Amniotic stem cell (primary cell): ENCODE data around the gene MYORG.

Experiments
- DNase-seq: peaks from one replicate; lab custom pipeline; 2025; lab: John Stamatoyannopoulos, UW

The MYORG gene

GRCh38 chr9:34384368-34385165 lies 7.9 kb upstream of the MYORG start:
- DNase-seq = no peak

DNA sequence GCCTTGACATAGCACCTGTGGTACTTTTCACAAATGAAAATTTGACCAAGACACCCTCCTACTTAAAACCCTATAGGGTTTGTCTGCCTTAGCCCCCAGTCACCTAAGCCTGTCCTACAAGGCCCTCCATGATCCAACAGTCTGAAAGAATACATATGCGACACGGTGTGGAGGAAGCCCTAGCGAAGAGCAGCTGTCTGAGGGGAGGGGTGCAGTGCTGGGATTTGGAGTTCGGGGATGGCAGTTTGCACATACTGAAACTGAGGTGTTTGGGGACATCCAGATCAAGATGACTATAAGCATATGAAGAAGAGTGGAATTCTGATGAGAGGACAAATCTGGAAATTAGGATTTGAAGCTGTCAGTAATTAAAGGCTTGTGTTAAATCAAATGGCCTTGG lies 7.2 kb upstream of the MYORG start:
- no peak for DNase-seq

- no peak for DNase-seq
Measured at GRCh38 chr9:34382879-34383278, 6.2 kb upstream of the MYORG start.

DNA sequence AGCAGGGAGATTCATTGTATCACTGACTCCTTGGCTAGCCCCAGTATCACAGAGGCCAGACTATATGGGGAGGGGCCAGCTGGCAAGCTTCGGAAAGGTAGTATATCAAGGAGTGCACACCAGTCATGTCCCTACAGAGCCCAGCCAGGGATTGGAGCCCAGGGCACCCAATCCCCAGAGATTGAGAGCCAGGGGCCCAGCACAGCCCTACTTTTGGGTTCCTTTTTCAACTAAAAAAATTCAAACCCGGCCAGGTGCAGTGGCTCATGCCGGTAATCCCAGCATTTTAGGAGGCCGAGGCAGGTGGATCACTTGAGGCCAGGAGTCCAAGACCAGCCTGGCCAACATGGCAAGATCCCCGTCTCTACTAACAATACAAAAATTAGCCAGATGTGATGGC lies 5.4 kb upstream of the MYORG start:
- DNase-seq = no peak

DNA sequence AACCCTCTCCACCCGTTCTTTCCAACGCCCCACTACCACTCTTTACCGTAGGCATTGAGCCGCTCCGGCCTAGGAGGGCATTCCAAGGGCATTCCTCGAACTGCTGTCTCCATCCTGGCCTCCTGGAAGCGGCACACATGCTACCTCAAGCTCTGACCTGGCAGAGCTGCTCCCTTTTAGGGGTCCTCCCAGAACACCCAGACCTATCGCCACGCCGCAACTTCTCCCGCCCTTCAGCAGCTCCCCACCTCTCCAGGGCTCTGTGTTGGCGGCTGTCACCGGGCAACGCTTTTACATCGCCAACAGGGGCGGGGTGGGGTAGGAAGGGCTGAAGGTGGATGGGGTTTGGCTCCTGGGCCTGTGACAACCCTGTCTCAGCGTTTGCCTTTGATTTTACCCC lies 4.6 kb upstream of the MYORG start:
- no peak for DNase-seq

DNA sequence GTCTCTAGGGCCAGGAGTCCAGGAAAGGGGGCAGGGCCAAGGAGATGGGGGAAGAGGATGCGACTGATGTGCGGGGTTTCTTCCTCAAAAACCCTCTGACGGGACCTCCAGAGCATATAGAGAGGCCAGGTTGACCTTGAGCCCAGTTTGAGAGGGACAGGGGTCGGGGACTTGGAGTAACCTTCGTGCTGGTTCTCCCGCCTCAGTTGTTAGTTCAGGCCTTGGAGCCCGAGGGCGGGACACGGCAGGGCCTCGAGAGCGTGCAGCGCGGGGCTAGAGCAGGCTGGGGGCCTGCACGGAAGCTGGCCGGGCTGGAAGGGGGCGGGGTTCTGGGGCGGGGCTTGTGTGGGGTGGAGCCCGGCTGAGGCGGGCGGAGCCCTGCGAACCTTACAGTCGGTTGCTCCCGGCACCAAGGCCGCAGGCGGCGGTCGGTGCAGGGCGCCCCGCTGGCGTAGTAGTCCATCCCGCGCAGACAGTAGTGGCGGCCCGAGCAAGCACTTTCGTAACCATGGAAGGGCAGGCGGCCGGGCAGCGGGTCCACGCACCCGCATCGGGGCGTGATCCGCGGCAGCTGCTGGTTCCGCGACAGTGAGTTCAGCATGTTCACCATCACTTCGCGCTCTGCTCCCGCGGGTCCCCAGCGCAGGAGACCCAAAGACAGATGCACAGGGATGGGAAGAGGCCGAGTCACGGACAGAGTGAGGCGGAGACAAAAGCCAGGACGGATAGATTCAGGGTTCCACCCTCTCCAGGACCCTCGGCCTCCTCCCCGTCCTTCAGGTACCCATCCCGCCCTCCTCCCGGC lies 4.0 kb upstream of the MYORG start:
- peak; percentile 23 for DNase-seq

- no peak for DNase-seq
Measured at GRCh38 chr9:34380034-34380510, 3.4 kb upstream of the MYORG start.

DNA sequence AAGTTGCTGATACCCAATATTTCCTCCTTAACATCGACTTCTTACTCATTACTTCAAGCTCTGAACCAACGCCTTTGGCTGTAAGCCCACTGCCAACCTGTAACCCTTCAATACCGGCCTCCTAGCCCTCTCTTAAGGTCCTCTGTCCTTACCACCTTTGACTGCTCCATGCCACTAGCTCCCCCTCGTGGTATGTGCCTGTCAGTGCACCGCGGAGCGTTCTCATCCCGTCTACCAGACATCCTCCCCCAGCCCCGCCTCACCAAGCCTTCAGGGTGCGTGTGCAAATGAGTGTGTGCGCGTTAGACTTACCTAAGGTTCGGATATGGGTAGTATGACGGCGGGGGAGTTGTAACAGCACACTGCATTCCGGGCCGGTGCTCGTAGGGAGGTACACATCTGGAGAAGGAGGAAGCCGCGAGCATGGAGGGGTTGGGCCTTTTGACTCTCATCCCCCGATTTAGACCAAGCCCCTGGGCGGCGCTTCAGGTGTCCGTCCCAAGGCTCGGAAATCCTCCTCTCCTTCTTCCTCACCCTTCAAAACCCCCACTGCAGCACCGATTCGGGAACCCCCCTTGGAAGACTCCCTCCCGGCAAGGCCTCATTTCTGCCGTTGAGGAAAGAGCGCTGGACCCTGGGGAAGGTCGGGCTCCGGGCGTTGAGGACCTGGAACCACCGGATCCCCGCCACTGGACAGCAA lies 2.8 kb upstream of the MYORG start:
- peak; percentile 40 for DNase-seq

GRCh38 chr9:34378376-34379060 lies 1.8 kb upstream of the MYORG start:
- DNase-seq = no peak

DNA sequence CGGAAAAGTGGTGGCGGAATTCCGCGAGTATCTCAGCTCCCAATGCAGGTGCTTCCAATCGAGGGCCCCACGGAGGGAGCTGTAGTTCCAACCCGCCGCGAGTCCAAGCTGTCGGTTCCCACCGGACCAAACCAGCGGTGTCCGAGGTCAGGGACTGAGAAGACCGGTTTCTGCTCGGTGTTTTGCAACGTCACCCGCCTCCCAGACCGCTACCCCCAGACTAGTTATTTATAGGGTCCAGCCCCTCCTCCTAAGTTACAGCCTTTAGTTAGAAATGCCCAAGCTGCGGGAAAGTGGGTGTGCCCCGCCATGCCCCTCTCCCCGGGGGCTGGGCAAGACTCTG lies 677 bp upstream of the MYORG start:
- DNase-seq = no peak

GRCh38 chr9:34375901-34376595 lies 650 bp downstream of the MYORG start:
- DNase-seq = no peak

- no peak for DNase-seq
Measured at GRCh38 chr9:34374905-34375552, 1.7 kb downstream of the MYORG start.

DNA sequence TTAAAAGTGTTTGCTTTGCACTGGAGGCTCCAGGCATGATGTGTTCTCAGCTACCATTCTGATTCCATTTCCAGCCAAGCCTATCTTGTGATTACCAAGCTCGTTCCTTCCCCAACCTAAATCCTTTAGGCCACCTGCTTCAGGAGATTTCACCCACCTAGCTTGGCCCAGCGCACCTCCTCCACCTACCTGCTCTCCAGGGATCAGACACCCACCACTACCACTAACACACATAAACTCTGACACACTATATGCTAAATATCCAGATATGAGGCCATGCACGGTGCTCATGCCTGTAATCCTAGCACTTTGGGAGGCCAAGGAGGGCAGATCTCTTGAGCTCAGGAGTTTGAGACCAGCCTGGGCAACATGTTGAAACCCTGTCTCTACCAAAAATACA lies 2.4 kb downstream of the MYORG start:
- no peak for DNase-seq

DNA sequence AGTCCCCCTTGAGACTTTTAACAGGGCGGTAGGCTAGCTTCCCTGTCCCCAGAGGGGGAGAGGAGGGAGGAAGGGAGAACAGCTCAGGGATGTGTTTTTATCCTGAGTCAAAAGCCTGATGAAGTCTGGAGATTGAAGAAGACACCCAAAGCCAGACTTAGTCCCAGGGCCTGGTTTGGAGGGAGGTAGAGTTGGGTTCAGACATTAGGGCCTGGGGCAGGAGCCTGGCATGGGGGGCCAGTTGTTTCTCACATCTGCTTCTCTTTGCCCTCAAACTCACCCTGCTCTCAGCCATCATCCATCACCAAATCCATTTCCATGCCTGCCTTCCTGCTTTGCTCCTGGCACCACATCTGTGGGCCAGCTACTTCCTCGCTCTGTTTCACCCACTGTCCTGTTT lies 2.9 kb downstream of the MYORG start:
- DNase-seq = no peak

DNA sequence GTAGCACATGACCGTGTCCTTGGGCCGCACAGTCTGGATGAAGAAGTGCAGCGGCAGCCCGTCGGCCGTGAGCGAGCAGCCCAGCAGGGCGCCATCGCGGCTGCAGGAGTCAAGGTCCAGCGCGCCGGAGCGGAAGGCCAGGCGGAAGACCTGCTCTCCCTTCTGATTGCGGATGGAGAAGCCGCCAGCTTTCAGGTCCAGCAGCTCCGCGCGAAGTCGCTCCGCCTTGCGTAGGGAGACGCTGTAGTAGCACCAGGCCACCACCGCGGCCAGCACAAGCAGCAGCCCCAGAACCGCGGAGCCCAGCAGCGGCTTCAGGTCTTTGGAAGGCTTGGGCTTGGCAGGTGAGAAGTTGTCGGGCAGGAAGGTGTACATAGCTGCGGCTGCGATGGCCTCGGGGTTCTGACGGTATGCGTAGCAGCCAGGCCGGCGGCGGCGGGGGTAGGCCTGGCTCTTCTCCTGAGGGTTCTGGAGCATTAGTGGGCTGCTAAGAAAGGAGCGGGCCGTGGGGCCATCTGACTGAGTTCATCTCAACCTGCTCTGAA lies 4.2 kb downstream of the MYORG start:
- DNase-seq = no peak

DNA sequence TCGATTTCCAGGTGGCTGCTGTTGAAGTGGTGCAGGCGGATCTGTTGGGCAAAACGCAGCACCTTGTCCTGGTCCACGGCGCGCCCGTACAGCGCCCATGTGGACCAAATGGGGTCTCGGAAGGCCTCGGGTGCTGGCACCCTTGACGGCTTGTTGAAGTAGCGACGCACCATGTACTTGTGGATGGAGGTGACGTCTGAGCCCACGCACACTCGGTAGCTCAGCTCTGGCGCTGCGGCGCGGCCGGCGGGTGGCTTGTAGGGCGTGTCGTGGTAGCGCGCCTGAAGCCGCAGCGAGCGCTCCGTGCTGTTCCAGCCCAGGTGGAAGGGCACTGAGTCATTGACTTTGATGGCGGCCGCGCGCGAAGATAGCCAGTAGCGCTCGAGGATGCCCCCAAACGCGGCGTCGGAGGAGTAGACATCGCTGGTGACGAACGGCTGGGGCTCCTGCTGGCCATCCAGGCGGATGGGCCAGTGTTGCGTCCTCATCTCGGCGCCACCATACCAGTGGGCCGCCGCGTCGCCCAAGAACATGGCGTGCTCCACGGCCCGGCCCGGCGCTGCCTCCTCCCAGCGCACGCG lies 4.7 kb downstream of the MYORG start:
- DNase-seq = no peak

- no peak for DNase-seq
Measured at GRCh38 chr9:34370970-34371880, 5.5 kb downstream of the MYORG start.

DNA sequence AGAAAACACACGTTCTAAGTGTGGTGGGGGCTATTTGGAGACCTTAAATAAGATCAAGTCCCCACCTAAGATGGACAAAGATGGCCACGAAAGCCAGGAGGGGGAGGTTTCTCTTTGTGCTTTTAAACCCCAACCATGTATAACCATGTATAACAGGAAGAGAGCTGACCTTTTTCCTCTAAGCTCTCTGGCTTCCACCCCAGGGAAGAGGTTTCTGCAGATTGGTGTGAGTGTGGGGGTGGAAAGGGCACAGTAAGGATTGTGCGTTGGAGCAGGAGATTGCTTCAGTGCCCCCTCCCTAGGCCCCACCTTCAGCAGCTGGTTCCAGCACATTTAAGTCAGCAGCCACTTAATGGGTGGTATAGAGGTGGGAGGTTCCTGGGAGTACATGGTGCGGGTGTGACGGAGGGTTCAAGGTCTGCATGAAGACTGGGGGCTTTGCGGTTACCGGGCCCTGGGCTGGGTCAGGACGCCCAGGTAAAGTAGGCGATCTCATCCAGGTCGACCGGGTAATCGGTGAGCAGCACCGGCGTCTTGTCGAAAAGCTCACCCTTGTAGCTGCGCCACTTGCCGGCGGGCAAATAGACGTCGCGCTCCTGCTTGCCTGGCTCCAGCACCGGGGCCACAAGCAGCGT lies 6.2 kb downstream of the MYORG start:
- no peak for DNase-seq

DNA sequence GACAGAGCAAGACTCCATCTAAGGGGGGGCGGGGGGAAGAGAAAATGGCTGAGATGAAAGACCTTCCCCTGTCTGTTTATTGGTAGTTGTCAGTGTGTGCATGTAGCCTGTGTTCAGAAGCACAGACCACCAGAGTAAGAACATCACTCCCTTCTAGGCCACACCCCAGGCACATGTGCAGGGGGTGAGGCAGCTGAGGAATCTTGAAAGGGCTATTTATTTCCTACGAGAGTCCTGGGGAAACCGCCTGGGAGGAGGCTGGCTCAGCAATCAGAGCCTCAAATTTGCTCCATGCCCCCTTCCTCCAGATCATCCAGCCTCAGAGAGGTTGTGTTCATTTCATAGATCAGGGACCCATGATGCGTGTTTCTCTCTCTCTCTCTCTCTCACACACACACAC lies 7.1 kb downstream of the MYORG start:
- no peak for DNase-seq
